ENCODE measurements around the gene CD79A.

- TF ChIP-seq CTCF (IDR thresholded peaks at IDR 0.05) (no peak), POLR2A (IDR thresholded peaks at IDR 0.05) (no peak)
Observed at GRCh38 chr19:41906271-41906670, 29.2 kb downstream of the CD79A start.

Measured in breast epithelium (tissue), 3 donors.